GM21529 (cell line): ENCODE data around the gene NUDT3.
"Not testable (repeated sequence)": the region's sequence is repeated elsewhere in the genome, so short reads cannot be mapped to it uniquely, and the experiment has no call there.

ENCODE experiments used
- ATAC-seq: cut with Tn5 transposase; IDR thresholded peaks from one replicate; pipeline ENCODE4 v1.9.1; 2021; ENCODE audit not compliant: unreplicated experiment

Gene NUDT3

DNA sequence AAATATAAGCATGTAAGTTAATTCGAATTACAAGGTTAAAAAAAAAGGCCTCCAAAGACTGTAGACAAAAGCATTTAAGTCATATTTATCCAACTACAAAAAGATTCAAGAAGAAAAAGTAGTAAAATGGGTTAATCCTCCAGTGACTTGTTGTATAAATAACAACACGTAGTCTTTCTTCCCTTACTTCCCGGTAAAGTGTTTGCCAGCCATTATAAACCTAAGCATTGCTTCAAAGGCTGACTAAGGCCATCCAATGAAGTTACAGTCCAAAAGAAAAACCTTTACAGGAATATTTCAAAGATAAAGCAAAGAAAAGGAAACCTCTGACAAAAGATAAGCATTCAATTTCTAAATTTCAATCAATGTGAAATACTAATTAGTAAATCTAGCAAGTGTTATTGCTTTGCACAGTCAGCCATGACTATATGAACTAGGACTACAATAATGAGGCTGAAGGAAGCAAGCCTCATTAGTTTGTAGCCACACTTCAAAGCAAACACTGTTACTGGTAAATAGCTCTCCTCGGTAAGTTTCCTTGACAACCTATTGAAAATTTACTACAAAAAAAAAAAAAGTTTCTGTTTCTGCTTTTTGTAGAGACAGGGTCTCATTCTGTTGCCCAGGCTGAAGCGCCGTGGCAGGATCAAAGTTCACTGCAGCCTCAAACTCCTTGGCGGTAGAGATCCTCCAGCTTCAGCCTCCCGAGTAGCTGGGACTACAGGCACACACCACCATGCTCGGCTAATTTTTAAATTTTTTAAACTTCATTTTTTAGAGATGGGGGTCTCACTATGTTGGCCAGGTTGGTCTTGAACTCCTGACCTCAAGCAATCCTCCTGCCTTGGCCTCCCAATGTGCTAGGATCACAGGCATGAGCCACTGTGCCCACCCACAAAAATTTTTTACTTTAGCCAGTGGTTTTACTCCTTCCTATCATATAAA lies 46.0 kb downstream of the NUDT3 start:
- ATAC-seq, result no peak

GRCh38 chr6:34343806-34344205 lies 48.7 kb downstream of the NUDT3 start:
- no peak for ATAC-seq

DNA sequence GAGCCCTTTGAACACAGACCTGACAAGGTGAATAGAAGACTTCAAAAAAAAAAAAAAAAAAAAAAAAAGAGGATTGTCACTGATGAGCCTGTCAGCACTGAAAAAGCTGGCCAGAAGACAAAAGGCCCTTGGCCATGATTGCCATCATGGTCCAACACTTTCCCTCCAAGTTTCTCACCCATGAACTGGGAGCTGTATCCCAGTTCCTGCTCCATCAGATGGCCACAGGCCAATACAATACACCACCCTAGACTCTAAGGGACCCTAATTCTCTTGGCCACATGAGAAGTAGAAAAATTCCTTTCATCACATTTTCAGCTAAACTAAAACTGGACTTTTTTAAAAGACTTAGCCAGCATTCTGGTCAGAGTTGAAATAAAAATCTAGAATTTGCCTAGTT lies 50.2 kb downstream of the NUDT3 start:
- ATAC-seq, result no peak

- ATAC-seq, result no peak
Measured at GRCh38 chr6:34341481-34341971, 50.9 kb downstream of the NUDT3 start.

DNA sequence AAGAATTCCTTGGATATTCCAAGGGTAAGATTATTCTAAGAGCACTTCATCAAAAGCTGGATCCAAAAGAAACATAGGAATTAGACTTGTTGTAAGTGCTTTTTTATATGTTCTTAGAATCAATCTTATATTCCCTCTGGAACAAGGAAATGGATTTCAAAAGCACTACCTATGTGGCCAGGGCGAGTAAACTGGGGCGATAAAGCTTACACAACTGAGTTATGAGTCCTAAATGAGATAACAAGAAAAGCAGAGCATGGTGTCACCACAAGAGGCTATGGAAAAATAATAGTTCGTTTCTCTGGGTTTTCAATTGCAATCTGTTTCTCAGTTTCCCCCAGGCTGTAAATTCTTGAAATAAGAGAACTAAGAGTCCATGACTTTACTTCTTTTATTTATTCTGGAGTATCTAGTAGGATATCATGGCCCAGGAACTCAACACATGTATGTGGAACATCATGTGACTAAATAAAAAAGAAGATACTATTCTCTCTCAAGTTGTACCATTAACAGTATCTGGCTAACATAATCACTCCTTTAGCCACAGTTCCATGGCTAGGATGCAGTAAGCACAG lies 51.5 kb downstream of the NUDT3 start:
- ATAC-seq, result no peak

DNA sequence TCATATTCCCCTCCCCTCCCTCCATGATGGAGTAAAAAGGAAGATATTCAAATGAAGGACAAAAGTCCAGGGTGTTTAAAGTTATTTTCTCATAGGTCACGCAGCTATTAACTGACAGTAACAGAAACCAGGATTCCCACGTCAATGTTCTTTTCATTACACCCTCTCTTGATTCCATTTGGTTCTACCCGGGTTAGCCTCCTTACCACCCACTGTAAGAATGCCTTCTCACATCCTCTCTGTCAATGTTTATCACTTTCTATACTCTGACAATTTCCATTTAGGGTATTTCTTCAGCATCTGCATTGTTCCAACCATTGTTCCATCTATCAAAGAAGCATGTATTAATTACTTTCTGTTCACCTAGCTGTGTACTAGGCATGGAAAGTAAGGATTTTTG lies 52.1 kb downstream of the NUDT3 start:
- ATAC-seq, result no peak

DNA sequence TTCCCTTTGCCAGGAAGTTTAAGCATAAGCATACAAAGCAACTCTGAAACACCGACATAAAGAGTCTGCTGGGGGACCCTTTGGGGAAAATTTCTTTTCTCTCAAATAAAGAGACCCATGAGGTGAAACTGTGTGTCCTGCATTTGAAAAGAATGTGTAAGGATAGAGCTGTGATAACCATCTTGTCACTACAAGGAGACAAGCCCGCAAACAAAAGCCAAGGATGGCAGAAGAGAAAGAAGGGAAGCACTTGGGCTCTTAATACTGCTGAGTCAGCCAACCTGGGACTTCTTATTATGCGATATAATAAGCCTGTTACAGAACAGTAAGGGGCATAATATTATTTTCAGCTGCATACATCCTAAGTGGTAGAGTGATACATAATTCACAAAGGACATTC lies 52.5 kb downstream of the NUDT3 start:
- no peak for ATAC-seq

GRCh38 chr6:34339432-34339831 lies 53.0 kb downstream of the NUDT3 start:
- ATAC-seq, result no peak

GRCh38 chr6:34338811-34339210 lies 53.7 kb downstream of the NUDT3 start:
- no peak for ATAC-seq

DNA sequence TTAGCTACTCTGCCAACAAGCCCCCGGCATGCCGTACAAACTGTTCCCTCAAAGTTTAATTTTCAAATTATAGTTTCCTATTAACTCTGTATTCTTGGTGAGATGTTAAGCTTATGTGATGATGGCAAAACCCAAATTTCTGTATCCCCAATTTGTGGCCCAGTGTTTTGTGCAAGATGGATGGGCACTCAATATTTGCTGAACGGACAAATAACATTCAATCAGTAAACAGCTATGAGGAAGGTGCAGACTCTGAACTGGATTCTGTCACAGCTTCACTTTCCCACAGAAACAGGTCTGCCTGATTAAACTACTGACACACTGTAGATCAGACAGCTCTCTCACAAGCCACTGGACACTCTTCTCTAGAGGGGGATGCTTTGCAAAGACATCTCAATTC lies 54.1 kb downstream of the NUDT3 start:
- ATAC-seq, result no peak

GRCh38 chr6:34334796-34335416 lies 57.6 kb downstream of the NUDT3 start:
- ATAC-seq, result no peak

GRCh38 chr6:34333858-34334257 lies 58.6 kb downstream of the NUDT3 start:
- no peak for ATAC-seq

GRCh38 chr6:34332251-34333198 lies 59.9 kb downstream of the NUDT3 start:
- ATAC-seq, result no peak

GRCh38 chr6:34331371-34332050 lies 61.0 kb downstream of the NUDT3 start:
- ATAC-seq, result no peak

DNA sequence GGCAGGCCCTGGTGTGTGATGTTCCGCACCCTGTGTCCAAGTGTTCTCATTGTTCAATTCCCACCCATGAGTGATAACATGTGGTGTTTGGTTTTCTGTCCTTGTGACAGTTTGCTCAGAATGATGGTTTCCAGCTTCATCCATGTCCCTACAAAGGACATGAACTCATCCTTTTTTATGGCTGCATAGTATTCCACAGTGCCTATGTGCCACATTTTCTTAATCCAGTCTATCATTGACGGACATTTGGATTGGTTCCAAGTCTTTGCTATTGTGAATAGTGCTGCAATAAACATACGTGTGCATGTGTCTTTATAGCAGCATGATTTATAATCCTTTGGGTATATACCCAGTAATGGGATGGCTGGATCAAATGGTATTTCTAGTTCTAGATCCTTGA lies 62.7 kb downstream of the NUDT3 start:
- ATAC-seq, result not testable (repeated sequence)

DNA sequence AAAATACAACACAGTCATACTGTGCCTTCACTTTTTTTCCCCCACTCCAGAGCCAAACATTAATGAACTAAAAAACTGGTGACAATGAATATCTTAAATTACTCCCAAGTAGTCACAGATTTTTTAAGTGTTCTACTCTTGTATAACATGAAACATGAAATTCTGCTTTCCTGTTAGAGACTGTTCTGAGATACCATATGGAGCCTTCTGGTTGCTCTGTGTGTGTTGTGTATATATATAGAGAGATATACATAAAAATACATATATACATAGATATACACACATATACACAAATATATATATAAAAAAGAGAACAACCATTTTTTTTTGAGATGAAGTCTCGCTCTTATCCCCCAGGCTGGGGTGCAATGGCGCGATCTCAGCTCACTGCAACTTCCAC lies 63.5 kb downstream of the NUDT3 start:
- ATAC-seq, result no peak

DNA sequence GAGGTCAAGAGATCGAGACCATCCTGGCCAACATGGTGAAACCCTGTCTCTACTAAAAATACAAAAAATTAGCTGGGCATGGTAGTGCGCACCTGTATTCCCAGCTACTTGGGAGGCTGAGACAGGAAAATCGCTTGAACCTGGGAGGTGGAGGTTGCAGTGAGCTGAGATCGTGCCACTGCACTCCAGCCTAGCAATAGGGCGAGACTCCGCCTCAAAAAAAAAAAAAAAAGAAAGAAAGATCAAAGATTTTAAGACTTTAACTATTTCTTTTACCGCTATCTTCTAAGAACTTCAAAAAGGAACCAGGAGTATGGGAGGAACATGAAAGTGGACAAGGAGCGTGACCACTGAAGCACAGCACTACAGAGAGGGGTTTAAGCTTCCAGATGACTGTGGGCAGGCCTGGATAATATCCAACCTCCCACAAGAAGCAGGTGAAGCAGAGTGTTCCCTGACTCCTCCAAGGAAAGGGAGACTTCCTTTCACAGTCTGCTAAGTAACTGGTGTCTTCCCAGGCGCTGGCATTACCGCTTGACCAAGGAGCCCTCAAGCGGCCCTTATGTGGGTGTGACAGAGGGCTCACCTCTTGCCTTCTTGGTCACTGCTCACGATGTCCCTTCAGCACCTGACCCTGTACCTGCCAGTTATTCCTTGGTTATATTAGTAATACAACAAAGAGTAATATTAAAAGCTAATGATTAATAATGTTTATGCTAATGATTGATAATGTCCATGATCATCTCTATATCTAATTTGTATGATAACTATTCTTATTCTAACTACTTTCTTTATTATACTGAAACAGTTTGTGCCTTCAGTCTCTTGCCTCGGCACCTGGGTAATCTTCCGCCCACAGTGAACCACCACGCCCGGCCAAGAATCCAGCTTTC lies 64.9 kb downstream of the NUDT3 start:
- ATAC-seq, result not testable (repeated sequence)

GRCh38 chr6:34325633-34326032 lies 66.8 kb downstream of the NUDT3 start:
- ATAC-seq, result no peak

DNA sequence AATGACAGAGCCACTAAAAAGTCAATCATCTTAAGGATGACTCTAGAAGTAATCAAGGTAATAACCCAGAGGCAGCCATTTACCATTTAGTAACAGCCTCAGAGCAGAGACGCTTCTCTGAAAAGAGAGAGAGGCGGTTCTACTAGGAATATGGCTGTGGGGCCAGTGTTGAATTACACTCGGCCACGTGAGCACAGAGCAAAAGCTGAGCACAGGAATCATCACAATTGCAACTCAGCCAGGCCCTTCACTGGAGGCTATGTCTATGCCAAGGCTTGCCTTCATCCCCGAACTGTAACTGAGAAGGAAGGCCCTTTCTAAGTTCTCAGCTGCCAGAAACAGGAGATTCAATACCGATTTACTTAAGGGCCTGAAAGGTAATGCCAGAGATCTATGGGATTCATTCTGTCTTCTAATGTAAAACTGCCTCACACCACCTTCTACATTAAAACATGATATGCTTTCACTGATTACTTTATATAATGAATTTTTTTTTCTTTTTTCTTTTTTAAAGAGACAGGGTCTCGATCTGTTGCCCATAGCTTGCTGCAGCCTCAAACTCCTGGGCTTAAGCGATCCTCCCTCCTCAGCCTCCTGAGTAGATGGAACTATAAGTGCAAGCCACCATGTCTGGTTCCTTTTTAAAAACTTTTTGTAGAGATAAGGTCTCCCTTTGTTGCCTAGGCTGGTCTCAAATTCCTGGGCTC lies 67.6 kb downstream of the NUDT3 start:
- no peak for ATAC-seq
